WI38 (cell line): ENCODE data around the gene GPR148.

Experiments
- H3K4me3 ChIP-seq: 2 replicates; pipeline ENCODE4 v1.5.1; 2011; ENCODE audit warnings: low read depth, mild to moderate bottlenecking, control low read depth, low read length
- CTCF ChIP-seq: IDR thresholded peaks from 2 replicates; pipeline ENCODE4 v1.5.1; 2012; ENCODE audit warnings: low read depth, mild to moderate bottlenecking, control low read depth, low read length

Gene GPR148

GRCh38 chr2:130766711-130767407, 38.0 kb downstream of the GPR148 start:
- no peak overlapping the region for H3K4me3 ChIP-seq
- no peak for TF ChIP-seq CTCF

GRCh38 chr2:130767408-130767775, 38.5 kb downstream of the GPR148 start:
- no peak for TF ChIP-seq CTCF
- no peak overlapping the region for H3K4me3 ChIP-seq

GRCh38 chr2:130768191-130768855, 39.5 kb downstream of the GPR148 start:
- no peak overlapping the region for H3K4me3 ChIP-seq
- no peak for TF ChIP-seq CTCF

- no peak overlapping the region for H3K4me3 ChIP-seq
- no peak for TF ChIP-seq CTCF
These were observed 40.6 kb downstream of the GPR148 start for GRCh38 chr2:130769343-130769907.

GRCh38 chr2:130776550-130776949, 47.7 kb downstream of the GPR148 start:
- TF ChIP-seq CTCF: no peak

GRCh38 chr2:130778781-130779180, 49.9 kb downstream of the GPR148 start:
- no peak overlapping the region for H3K4me3 ChIP-seq
- TF ChIP-seq CTCF: no peak

More at GRCh38 chr2:130776550-130776949, 47.7 kb downstream of the GPR148 start:
- H3K4me3 ChIP-seq: no peak overlapping the region
